Measurements from ENCODE around the gene MAMSTR. TPM values are rescaled to one million over a fixed set of nuclear protein-coding genes. Genes with fewer than 3 reads are reported as not detected.
A peak's percentile ranks its signal among the peaks of the same experiment; 100 is the strongest.

The MAMSTR gene
- total and polyA plus RNA-seq, 9 of the 15 experiments (the other 6 are each of a cell fraction or from before 2014, with no cell fraction given) = 0.08 to 1.00 (median 0.40) TPM; not detected in 1

GRCh38 chr19:48738557-48739403 lies 19.3 kb upstream of the MAMSTR start (continued):
- TF ChIP-seq FOXJ2 (tag; IDR thresholded peaks at IDR 0.05) = 0 out of 2 replicates have a peak, but pooled peaks have one; percentile 41
- TF ChIP-seq, protein P1, sequence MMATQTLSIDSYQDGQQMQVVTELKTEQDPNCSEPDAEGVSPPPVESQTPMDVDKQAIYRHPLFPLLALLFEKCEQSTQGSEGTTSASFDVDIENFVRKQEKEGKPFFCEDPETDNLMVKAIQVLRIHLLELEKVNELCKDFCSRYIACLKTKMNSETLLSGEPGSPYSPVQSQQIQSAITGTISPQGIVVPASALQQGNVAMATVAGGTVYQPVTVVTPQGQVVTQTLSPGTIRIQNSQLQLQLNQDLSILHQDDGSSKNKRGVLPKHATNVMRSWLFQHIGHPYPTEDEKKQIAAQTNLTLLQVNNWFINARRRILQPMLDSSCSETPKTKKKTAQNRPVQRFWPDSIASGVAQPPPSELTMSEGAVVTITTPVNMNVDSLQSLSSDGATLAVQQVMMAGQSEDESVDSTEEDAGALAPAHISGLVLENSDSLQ (IDR thresholded peaks at IDR 0.05) = peak; percentile 62
- TF ChIP-seq NKRF (IDR thresholded peaks at IDR 0.05; ENCODE audit: borderline replicate concordance) = peak; percentile 57; the same call in 1 of the 2 replicates
- TF ChIP-seq, protein P2, sequence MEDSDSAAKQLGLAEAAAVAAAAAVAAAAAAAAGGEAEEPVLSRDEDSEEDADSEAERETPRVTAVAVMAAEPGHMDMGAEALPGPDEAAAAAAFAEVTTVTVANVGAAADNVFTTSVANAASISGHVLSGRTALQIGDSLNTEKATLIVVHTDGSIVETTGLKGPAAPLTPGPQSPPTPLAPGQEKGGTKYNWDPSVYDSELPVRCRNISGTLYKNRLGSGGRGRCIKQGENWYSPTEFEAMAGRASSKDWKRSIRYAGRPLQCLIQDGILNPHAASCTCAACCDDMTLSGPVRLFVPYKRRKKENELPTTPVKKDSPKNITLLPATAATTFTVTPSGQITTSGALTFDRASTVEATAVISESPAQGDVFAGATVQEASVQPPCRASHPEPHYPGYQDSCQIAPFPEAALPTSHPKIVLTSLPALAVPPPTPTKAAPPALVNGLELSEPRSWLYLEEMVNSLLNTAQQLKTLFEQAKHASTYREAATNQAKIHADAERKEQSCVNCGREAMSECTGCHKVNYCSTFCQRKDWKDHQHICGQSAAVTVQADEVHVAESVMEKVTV (CRISPR knock-in tag; IDR thresholded peaks at IDR 0.05) = no peak
- peak; percentile 75 for TF ChIP-seq ETS1 (conservative IDR thresholded peaks at IDR 0.05; ENCODE audit: control insufficient read depth, low read depth, low read length)
- TF ChIP-seq, protein P3, sequence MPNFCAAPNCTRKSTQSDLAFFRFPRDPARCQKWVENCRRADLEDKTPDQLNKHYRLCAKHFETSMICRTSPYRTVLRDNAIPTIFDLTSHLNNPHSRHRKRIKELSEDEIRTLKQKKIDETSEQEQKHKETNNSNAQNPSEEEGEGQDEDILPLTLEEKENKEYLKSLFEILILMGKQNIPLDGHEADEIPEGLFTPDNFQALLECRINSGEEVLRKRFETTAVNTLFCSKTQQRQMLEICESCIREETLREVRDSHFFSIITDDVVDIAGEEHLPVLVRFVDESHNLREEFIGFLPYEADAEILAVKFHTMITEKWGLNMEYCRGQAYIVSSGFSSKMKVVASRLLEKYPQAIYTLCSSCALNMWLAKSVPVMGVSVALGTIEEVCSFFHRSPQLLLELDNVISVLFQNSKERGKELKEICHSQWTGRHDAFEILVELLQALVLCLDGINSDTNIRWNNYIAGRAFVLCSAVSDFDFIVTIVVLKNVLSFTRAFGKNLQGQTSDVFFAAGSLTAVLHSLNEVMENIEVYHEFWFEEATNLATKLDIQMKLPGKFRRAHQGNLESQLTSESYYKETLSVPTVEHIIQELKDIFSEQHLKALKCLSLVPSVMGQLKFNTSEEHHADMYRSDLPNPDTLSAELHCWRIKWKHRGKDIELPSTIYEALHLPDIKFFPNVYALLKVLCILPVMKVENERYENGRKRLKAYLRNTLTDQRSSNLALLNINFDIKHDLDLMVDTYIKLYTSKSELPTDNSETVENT (CRISPR knock-in tag; IDR thresholded peaks at IDR 0.05) = peak; percentile 93
- TF ChIP-seq, protein P4, sequence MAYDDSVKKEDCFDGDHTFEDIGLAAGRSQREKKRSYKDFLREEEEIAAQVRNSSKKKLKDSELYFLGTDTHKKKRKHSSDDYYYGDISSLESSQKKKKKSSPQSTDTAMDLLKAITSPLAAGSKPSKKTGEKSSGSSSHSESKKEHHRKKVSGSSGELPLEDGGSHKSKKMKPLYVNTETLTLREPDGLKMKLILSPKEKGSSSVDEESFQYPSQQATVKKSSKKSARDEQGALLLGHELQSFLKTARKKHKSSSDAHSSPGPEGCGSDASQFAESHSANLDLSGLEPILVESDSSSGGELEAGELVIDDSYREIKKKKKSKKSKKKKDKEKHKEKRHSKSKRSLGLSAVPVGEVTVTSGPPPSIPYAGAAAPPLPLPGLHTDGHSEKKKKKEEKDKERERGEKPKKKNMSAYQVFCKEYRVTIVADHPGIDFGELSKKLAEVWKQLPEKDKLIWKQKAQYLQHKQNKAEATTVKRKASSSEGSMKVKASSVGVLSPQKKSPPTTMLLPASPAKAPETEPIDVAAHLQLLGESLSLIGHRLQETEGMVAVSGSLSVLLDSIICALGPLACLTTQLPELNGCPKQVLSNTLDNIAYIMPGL (CRISPR knock-in tag; IDR thresholded peaks at IDR 0.05) = 0 out of 2 replicates have a peak, but pooled peaks have one; percentile 44
- TF ChIP-seq ZNF274 (IDR thresholded peaks at IDR 0.05; ENCODE audit: borderline replicate concordance, low read depth, low read length) = no peak
- TF ChIP-seq TAF1 (IDR thresholded peaks at IDR 0.05; ENCODE audit: control insufficient read depth, extremely low read depth, insufficient read depth, low read length, severe bottlenecking) = peak; percentile 6
- TF ChIP-seq MECOM (CRISPR knock-in tag; IDR thresholded peaks at IDR 0.05) = no peak
- no peak for TF ChIP-seq ZNF239 (CRISPR knock-in tag; IDR thresholded peaks at IDR 0.05)
- no peak for TF ChIP-seq EWSR1 (IDR thresholded peaks at IDR 0.05; ENCODE audit: borderline replicate concordance, low read depth, partially characterized antibody)
- no peak for TF ChIP-seq STAT5B (CRISPR knock-in tag; IDR thresholded peaks at IDR 0.05)
- TF ChIP-seq HDAC8 (tag; IDR thresholded peaks at IDR 0.05) = 0 out of 2 replicates have a peak, but pooled peaks have one; percentile 57
- TF ChIP-seq TCFL5 (CRISPR knock-in tag; conservative IDR thresholded peaks at IDR 0.05) = no peak

All from K562 (cell line).